Activated naive CD8-positive, alpha-beta T cell treated with anti-CD3 and anti-CD28 coated beads, Interleukin-2, amount 10 ng/mL, durations not matched to agents 7 days and 5 days (primary cell): ENCODE data around the gene IGSF5. TPM values are rescaled to one million over a fixed set of nuclear protein-coding genes. Genes with fewer than 3 reads are reported as not detected.

Source experiments
- ATAC-seq: fragments of 150-1000 bp; cut with Tn5 transposase; one replicate; pipeline ENCODE4 v1.10.0; 2021; ENCODE audit warnings: low read depth, moderate library complexity
- POLR2A ChIA-PET: fragments of 350-600 bp; sonication (Branson Sonifier 250); formaldehyde crosslinking; loops from one replicate; lab custom pipeline; 2021; ENCODE audit warnings: antibody characterized with exemption; lab: Charles Lee
- DNase-seq: peaks from one replicate; pipeline ENCODE4 v3.0.0; 2021
- H3K27ac Mint-ChIP-seq: one replicate; pipeline ENCODE4 v1.8.0; 2022; ENCODE audit warnings: mild to moderate bottlenecking, mixed read lengths
- H3K27me3 Mint-ChIP-seq: one replicate; pipeline ENCODE4 v1.8.0; 2022; ENCODE audit warnings: mild to moderate bottlenecking, moderate library complexity, mixed read lengths
- H3K36me3 Mint-ChIP-seq: one replicate; pipeline ENCODE4 v1.8.0; 2021; ENCODE audit warnings: mild to moderate bottlenecking, mixed read lengths
- H3K4me1 Mint-ChIP-seq: one replicate; pipeline ENCODE4 v1.8.0; 2021; ENCODE audit warnings: mixed read lengths
- H3K4me3 Mint-ChIP-seq: one replicate; pipeline ENCODE4 v1.8.0; 2022; ENCODE audit warnings: mild to moderate bottlenecking, moderate library complexity, mixed read lengths
- H3K9me3 Mint-ChIP-seq: one replicate; pipeline ENCODE4 v1.8.0; 2021; ENCODE audit warnings: mixed read lengths
- total RNA-seq, 2 experiments: library from RNA; stranded (reverse); gene quantifications; one replicate each; pipeline ENCODE4 v1.2.3, GENCODE V29; 2021

Gene IGSF5
- total RNA-seq, 2 experiments from 2014 or later = not detected

DNA sequence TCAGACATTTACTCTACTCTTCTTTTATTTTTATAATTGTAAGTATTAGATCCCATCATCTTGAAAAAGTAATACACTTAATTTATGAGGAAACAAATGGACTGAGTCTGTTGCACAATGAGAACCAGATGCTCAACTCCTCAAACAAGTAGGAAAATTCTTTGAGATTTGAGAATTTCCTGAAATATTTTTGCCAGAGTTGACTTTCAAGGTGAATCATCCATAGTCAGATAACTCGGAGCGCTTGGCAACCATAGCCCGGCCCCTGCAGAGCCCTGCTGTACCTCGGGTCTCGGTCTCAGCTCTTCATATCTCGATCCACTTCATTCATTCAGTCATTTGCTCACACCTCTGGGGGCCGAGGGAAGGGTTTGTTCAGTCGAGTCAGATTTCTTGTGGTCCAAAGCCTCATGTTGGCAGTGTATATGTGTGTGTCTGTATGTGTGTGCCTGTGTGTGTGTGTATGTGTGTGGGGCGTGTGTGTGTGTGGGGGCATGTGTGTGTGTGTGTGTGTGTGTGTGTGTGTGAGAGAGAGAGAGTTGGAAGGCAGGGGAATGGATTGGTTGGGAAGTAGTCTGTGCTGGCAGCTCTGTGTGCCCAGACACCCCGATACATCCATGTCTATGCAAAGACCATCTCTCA is 104.2 kb downstream of the IGSF5 start:
- no peaks in the 10 kb centered on the region for H3K27me3 Mint-ChIP-seq
- H3K4me1 Mint-ChIP-seq = no peaks in the 10 kb centered on the region
- DNase-seq = no peak

DNA sequence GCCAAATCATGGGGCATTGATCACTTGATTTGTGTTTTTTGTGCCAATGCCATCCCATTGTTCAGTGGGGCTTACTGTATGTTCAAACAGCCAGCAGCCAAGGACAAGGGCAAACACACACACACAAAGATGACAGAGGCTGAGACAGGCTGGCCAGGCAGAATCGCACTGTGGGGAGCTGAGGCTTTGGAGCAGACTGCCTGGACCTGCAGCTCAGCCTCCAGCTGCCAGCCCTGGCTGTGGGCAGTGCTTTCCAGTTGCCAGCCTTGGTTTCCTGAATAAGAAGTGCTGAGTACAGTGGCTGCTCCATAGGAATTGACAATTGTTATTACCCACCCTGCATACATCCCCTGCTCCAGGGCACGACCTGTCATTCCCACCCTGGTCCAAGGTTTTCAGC is 105.3 kb downstream of the IGSF5 start:
- ATAC-seq = no peak
- POLR2A ChIA-PET = no interaction called here

More for the DNA sequence above, 104.2 kb downstream of the IGSF5 start:
- no peaks in the 10 kb centered on the region for H3K36me3 Mint-ChIP-seq
- peaks cover 2% of the 10 kb centered on the region for H3K9me3 Mint-ChIP-seq
- POLR2A ChIA-PET = no interaction called here
- no peak overlapping the region for H3K27ac Mint-ChIP-seq
- no peak for ATAC-seq
- no peak overlapping the region for H3K4me3 Mint-ChIP-seq

DNA sequence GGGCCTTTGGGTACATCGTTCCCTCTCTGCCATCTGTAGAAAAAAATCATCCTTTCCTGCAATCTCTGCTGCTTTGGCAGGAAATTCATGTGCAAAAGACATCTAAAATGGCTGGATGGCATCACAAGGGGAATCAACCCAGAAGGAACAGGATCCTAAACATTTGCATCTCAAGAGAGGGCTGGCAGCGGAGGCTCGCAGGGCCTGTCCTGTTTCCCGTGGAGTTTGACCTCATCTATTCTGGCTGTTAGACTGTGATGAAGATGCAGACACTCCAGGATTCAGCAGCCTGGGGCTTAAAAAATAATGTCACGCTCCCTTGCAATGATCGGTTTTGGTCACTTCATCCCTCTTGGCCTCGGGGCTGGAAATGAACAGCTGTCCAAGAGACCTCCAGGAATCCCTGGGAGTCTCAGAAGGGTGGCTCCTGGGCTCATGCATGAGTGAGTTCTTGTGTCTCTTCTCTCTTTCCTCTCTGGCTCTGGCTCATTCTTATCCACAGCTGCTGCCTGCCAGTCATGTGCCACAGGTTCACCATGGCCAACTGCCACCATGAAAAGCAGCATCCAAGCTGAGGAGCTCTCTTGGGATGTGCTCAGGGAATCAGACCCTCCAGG is 106.1 kb downstream of the IGSF5 start:
- POLR2A ChIA-PET = no interaction called here
- no peak overlapping the region for H3K27ac Mint-ChIP-seq
- H3K27me3 Mint-ChIP-seq = no peaks in the 10 kb centered on the region
- DNase-seq = no peak
- H3K4me3 Mint-ChIP-seq = no peak overlapping the region
- H3K9me3 Mint-ChIP-seq = no peaks in the 10 kb centered on the region
- H3K4me1 Mint-ChIP-seq = no peaks in the 10 kb centered on the region
- no peak for ATAC-seq
- H3K36me3 Mint-ChIP-seq = no peaks in the 10 kb centered on the region

More for the DNA sequence above, 105.3 kb downstream of the IGSF5 start:
- no peak overlapping the region for H3K27ac Mint-ChIP-seq
- DNase-seq = no peak
- no peaks in the 10 kb centered on the region for H3K27me3 Mint-ChIP-seq
- H3K36me3 Mint-ChIP-seq = no peaks in the 10 kb centered on the region
- H3K4me1 Mint-ChIP-seq = no peaks in the 10 kb centered on the region
- H3K4me3 Mint-ChIP-seq = no peak overlapping the region
- no peaks in the 10 kb centered on the region for H3K9me3 Mint-ChIP-seq

Other genes starting within 250 kb of the IGSF5 start
- not detected for gene B3GALT5, start 132.2 kb upstream of the IGSF5 start, total RNA-seq
- not detected for gene PCP4, start 122.3 kb downstream of the IGSF5 start, total RNA-seq